HG02970 (cell line): ENCODE data around the gene BOK.
"Not testable (repeated sequence)": the region's sequence is repeated elsewhere in the genome, so short reads cannot be mapped to it uniquely, and the experiment has no call there.

Experiments used
- ATAC-seq: cut with Tn5 transposase; IDR thresholded peaks from one replicate; pipeline ENCODE4 v1.9.1; 2021; ENCODE audit warnings: mild to moderate bottlenecking, moderate library complexity, moderate number of reproducible peaks; ENCODE audit not compliant: unreplicated experiment, low FRiP score

BOK gene

GRCh38 chr2:241570961-241571581 is 12.5 kb downstream of the BOK start:
- no peak for ATAC-seq

GRCh38 chr2:241571821-241572620 is 13.5 kb downstream of the BOK start:
- ATAC-seq, result no peak

DNA sequence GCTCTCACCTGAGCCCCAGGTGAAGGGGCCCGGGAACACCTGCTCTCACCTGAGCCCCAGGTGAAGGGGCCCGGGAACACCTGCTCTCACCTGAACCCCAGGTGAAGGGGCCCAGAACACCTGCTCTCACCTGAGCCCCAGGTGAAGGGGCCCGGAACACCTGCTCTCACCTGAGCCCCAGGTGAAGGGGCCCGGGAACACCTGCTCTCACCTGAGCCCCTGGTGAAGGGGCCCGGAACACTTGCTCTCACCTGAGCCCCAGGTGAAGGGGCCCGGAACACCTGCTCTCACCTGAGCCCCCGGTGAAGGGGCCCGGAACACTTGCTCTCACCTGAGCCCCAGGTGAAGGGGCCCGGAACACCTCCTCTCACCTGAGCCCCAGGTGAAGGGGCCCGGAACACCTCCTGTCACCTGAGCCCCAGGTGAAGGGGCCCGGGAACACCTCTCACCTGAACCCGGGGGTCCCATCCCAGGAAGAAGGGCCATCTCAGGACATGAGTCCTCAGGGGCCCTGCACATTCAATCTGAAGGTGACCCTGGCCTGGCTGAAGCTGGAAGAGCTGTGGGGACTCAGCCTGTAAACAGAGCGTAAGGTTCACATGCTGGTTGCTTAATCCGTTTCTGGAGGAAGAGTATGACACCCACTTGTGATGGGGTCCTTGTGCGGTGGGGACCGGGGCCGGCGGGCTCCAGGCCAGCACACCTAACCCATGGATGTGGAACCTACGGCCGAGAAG is 14.5 kb downstream of the BOK start:
- not testable (repeated sequence) for ATAC-seq

GRCh38 chr2:241573741-241574140 is 15.2 kb downstream of the BOK start:
- ATAC-seq, result no peak

DNA sequence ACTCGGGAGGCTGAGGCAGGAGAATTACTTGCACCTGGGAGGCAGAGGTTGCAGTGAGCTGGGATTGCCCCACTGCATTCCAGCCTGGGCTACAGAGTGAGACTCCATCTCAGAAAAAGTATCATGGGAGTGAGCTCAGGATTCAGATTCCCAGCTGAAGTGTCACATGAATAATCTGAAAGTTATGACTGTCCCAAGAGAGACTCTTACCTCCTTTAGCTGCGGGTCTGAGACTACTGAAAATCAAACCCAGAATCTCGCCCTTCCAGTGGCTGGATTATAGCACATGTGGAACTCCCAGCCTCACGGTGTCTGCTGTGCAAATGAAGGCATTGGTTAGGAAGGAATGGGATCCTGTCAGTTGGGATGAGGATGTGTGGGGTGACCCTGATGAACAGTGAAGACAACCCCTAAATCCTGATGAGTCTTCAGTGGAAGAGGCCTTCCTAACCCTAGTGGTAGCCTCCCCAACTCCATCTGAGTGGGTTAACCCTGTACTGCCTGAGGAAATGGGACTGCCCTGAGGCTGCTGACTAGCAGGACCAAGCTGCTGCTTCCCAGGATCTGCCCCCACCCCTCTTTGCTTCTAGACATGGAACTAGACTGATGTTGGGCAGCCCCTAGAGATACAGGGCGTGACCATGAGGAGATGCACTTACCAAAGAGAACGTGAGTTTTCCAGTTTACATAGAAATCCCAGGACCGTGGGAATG is 16.5 kb downstream of the BOK start:
- no peak for ATAC-seq

GRCh38 chr2:241575624-241576292 is 17.2 kb downstream of the BOK start:
- ATAC-seq, result no peak

DNA sequence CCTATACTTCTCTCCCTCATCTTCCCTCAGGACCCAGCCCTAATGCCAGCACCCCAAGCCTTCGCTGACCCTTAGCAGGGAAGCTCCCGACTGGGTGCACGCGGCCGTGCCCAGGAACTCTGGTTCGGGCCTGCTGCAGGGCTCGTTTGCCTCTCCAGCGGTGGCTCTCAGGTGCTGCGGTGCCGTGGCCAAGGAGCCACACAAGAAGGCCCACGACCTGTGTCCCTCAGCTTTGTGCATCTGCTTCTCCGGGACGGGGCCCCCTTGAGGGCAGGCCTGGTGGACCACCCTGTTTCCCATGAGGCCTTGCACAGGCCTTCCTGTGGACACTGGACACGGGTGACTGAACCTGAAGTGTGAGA is 17.7 kb downstream of the BOK start:
- ATAC-seq, result no peak

GRCh38 chr2:241577413-241578122 is 19.0 kb downstream of the BOK start:
- ATAC-seq, result no peak

DNA sequence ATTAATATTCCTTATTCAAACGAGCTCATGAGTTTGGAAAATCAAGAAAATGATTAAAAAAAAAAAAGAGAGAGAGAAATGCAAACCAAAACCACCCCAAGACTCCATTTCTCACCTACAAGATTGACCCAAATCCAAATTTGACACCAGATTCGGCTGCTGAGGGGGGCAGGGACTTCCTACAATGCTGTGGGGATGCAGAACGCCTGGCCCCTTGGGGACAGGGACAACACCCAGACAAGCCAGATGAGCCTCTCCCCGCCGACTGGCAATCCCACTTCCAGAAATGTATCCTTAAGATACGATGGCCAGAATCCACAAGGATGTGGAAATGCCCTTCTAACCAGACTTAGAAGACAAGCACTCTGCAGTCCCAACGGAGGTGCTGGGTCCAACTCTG is 20.7 kb downstream of the BOK start:
- ATAC-seq, result no peak

- no peak for ATAC-seq
These were observed 23.8 kb downstream of the BOK start for GRCh38 chr2:241582328-241582727.

DNA sequence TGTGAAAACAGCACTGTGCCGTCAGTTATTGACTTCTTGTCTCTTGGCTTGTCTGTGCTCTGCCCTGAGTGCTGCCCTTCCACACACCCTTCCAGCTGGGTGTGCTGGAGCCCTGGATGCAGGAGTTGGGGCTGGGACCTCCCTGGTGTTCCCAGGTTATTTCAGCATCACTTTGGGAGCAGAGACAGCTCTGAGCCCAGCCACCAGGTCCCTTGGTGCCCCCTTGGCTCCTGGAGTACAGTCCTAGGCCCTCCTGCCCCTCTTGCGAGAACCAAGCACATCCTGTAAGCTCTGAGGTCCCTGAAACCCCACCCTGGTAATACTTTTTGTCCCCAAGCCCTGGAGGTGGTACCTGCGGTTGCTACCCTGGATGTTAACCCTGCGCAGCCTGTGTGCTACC is 24.3 kb downstream of the BOK start:
- ATAC-seq, result no peak

- ATAC-seq, result no peak
These were observed 25.9 kb downstream of the BOK start for GRCh38 chr2:241584436-241584835.

DNA sequence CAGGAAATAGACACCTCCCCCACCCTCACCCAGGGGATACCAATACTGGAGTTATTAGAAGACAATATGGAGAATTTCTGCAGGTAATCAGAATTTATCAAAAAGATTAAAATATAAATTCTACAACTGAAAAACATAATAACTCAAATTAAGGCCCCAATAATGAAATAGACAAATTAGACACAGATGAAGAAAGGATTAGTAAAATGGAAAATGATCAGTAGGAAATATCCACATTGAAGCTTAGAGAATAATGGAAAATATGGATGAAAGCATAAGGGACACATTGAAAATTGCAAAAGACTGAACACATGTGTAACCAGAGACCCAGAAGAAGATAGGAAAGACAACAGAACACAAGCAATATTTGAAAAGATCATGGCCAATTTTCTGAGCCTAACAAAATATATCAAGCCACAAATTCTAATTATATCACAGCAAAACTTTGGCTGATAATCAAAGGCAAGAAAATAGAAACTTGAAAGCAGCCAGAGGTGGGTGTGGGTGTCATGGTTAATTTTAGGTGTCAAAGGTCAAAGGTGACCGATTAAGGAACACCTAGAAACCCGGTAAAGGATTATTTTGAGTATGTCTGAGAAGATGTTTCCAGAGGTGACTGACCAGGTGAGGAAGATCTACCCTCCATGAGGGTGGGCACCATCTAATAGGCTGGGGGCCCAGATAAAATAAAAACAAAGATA is 28.2 kb downstream of the BOK start:
- ATAC-seq, result no peak

- ATAC-seq, result not testable (repeated sequence)
These were observed 31.3 kb downstream of the BOK start for GRCh38 chr2:241589863-241590262.

GRCh38 chr2:241590496-241591455 is 32.2 kb downstream of the BOK start:
- not testable (repeated sequence) for ATAC-seq

GRCh38 chr2:241592126-241592845 is 33.7 kb downstream of the BOK start:
- no peak for ATAC-seq

DNA sequence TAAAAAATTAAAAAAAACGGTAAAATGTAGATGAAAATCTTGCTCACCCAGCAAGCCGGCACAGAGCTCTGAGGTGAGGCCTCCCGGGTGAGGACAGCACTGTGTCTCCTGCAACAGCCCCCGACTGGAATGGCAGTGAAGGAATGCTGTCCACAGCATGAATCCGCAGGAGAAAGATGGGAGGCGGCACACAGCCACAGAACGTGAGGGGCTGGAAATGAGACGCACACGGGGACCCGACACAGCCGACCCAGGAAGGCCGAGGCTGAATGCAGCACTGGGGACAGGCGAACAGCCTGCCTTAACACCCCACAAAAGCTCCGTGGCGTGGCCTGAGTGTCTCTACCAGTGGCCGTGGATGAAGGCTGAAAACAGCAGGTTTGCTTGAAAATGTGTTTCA is 34.7 kb downstream of the BOK start:
- ATAC-seq, result no peak
